AG08396 (cell line): ENCODE results near the gene CCDC170.
"Not testable (repeated sequence)": the region's sequence is repeated elsewhere in the genome, so short reads cannot be mapped to it uniquely, and the experiment has no call there.

Source experiments
- DNase-seq: peaks from one replicate; pipeline ENCODE4 v3.0.0; 2012; ENCODE audit warnings: low spot score, mixed read lengths

The CCDC170 gene, protein sequence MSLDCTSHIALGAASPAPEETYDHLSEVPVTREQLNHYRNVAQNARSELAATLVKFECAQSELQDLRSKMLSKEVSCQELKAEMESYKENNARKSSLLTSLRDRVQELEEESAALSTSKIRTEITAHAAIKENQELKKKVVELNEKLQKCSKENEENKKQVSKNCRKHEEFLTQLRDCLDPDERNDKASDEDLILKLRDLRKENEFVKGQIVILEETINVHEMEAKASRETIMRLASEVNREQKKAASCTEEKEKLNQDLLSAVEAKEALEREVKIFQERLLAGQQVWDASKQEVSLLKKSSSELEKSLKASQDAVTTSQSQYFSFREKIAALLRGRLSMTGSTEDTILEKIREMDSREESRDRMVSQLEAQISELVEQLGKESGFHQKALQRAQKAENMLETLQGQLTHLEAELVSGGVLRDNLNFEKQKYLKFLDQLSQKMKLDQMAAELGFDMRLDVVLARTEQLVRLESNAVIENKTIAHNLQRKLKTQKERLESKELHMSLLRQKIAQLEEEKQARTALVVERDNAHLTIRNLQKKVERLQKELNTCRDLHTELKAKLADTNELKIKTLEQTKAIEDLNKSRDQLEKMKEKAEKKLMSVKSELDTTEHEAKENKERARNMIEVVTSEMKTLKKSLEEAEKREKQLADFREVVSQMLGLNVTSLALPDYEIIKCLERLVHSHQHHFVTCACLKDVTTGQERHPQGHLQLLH

DNA sequence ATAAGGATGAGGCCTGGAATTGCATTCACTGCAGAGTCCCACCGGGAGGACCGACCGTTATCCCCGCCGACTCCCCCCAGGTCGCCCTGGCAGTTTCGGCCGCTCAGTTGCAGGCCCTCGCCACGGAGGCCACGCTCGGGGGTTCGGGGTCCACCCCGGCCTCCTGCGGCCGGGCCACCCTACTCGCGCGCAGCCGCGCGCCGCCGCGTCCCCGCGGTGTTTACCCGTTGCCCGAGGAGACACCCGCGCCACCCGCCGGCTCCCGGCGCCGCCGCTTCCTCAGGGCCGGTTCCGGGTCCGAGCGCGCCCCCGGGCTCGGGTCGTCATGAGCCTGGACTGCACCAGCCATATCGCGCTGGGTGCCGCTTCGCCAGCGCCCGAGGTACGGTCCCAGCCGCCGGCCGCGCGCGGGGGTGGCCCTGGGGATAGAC, at the start of gene CCDC170:
Gene CCDC170, plus strand, starts transcription at position 214 of the 431 bp plus-strand sequence. Its CDS starts 112 bp downstream, at position 326.
- peak; percentile 76 for DNase-seq

DNA sequence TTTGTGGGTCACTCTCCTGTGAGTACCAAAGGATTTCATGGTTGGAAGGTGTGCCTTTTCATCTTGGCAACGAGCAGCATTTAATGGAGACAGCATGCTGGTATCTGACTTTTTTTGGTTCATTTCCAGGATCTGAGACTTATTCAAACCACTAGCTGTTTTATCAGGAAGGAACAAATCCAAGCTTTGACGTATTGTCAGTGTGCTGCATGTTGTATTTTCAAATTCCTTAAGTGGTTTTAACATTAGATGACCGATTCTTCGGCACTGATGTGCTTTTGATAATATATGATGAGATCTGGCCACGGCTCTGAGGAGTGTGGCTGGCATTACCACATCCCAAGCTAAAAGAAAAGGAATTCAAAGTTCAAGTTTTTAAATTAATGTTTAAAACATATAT, 48.3 kb upstream of the CCDC170 start:
- peak; percentile 29 for DNase-seq

DNA sequence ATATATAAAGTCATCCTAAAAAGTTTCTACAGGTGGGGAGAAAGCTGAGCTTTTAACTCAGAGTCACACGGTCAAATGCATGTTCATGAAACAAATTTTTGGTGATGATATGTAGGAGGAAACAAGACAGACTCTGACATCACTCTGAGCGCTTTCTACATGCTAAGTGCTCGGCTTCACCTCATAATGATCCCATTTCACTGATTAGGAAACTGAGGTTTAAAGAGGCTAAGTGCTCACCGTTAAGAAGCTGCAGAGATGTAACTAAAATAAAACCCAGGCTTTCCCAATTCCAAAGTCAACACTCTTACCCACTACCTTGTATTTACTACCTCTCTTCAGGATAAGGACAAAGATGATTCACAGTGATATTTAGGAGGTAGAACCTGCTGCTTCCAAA, 46.6 kb upstream of the CCDC170 start:
- DNase-seq: no peak

DNA sequence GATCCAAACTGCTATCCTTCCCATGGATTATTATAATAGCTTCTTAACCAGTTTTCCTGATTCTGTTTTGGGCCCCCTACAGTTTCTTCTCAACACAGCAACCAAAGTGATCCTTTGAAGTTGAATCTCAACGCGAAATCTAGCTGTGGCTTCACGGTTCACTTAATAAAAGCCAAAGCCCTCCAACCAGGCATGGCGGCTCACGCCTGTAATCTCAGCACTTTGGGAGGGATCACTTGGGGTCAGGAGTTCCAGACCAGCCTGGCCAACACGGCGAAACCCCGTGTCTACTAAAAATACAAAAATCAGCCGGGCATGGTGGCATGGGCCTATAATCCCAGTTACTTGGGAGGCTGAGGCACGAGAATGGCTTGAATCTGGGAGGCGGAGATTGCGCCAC, 45.2 kb upstream of the CCDC170 start:
- DNase-seq: no peak

DNA sequence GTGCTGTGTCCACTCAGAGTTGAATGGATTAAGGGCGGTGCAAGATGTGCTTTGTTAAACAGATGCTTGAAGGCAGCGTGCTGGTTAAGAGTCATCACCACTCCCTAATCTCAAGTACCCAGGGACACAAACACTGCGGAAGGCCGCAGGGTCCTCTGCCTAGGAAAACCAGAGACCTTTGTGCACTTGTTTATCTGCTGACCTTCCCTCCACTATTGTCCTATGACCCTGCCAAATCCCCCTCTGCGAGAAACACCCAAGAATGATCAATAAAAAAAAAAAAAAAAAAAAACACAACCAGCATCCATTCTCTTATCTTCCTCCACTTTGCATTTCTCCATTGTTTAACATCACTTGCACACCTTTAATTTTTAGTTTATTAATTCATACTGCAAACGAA, 42.9 kb upstream of the CCDC170 start:
- not testable (repeated sequence) for DNase-seq

DNA sequence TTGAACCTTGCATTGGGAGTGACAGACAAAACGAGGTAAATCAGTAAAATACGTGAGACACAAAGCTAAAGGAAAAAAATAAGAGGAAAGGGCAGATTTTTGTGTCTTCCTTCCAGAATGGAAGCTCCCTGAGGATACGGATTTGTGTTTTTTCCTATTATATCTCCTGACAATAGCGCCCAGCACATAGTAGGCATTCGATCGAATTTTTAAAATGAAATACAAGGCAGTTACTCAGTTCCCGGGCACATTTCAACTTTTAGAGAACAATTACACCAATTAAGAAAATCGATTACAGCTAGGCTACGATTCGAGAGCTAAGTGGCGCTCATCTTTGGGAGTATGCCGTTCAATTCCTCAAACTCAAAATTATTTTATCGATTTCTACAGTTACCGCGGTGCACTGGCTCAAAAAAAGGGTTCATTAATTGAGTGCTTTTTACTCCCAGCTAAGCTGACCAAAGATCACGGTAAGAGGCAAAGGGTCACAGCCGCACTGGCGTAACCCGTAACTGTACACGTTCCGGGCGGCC, 42.3 kb upstream of the CCDC170 start:
- DNase-seq: no peak

DNA sequence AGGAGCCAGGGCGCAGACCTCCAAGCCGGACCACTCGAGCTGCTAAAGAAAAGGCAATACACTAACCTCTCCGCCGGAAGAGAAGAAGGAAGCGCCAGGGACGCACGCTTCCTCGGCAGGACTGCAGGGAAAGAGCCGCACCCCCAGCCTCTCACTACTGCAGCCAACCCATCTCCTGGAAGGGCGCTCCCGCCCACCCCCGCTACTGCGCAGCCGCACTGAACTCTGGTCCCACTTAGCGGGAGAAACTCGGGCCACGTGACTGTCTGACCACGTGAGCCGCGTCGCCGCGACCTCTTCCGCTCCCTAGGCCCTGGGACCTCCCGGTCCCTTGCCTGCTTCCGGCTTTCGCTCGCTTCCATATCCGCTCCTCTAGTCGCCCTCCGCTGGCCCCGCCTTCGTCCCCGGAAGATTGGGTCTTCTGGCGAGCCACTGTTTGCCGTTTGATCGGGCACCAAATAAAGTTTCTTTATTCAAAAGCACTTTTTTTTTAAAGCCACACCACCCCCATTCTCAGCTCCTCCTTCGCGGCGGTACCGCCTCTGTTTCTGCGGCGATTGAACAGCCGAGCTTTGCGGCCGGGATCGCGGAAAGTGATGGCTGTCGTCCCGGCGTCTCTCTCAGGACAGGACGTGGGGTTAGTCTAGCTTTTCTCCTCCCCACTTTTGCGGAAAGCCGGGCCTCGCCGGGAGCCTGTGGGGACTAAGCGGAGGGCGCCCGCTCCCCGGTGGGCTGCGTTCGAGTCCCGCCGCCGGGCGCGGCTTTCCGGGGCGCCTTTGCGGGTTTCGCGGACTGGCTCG, 41.7 kb upstream of the CCDC170 start, which contains the start of gene RMND1:
Gene RMND1, minus strand, starts transcription at position 177 of the 800 bp plus-strand sequence. CDS start 6,315 bp downstream, outside the sequence.
- DNase-seq: peak; percentile 98

DNA sequence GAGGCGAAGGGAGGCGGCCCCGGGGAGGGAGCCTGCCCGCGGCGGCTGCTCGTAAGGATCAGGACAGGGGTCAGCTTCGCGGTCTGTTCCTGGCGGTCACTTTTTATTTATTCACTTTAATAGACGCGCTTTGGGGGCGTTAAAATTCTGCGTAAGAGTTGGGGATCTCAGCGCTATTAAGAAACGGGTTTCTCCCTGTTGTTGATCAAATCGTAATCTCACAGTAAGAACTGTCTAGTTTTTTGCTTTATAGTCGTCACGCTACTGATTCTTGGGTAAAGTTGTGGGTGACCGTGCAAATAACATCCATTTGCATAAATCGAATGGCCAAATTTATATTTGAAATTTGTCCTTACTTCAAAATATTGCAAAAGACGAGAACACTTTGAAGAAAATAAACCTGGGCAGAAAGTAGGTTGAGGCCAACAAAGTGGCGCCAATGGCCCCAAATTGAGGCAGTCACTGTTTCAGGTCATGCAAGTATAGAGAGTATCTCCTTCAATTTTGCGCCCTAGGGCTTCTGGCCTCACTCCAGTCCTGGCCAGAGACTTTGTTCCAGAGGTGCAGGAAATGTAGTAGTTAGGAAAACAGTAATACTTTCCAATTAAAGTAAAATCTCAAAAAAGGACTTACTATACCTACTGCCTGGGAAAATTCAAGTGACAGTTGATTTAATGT, 40.9 kb upstream of the CCDC170 start:
- peak; percentile 16 for DNase-seq

DNA sequence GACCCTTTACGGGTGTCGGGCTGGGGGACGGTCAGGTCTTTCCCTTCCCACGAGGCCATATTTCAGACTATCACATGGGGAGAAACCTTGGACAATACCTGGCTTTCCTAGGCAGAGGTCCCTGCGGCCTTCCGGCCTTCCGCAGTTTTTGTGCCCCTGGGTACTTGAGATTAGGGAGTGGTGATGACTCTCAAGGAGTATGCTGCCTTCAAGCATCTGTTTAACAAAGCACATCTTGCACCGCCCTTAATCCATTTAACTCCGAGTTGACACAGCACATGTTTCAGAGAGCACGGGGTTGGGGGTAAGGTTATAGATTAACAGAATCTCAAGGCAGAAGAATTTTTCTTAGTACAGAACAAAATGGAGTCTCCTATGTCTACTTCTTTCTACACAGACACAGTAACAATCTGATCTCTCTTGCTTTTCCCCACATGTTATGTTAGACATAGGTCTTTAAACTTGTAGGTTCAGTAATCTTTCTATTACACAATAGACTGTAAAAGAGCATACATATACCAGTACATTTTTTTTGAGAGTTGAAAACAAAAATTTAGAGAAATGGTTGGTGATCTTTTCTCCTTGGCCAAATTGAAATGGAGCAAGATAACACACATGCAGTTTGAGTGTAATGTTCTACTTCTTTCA, 37.9 kb upstream of the CCDC170 start:
- DNase-seq: not testable (repeated sequence)

DNA sequence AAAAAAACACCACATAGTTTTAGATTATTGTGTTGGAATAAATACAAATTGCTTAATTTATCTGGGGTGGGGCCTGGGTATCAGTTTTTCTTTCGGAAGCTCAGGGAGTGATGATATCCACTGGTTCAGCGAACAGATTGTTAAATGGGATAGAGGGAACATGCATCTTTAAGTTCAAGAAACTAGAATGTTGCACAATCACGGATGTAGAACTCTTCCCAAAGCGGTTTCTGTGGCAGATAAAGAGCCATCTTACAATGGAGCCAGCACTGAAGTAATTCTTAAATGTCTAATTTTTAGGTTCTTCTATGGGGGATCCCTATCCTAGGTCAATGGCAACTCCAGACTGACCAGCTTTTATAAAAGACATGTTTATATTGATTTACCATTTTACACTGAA, 32.1 kb upstream of the CCDC170 start:
- DNase-seq: no peak

DNA sequence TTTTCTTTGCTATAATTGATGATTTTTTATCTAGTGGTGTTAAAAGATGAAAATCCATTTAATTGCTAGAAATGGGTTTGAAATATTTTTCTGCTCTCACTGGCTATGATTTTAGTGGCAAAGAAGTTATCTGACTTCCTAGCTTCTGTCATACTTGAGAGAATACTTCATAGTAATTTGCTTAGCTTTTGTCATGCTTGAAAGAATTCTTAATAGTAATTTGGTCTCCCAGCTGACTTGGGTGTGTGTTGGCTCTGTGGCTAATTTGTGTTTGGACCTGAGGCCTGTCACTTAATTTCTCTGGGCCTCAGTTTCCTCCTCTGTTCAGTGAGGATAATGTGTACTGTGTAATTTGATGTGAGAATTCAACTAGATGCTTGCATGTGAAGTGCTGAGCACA, 29.1 kb upstream of the CCDC170 start:
- no peak for DNase-seq

DNA sequence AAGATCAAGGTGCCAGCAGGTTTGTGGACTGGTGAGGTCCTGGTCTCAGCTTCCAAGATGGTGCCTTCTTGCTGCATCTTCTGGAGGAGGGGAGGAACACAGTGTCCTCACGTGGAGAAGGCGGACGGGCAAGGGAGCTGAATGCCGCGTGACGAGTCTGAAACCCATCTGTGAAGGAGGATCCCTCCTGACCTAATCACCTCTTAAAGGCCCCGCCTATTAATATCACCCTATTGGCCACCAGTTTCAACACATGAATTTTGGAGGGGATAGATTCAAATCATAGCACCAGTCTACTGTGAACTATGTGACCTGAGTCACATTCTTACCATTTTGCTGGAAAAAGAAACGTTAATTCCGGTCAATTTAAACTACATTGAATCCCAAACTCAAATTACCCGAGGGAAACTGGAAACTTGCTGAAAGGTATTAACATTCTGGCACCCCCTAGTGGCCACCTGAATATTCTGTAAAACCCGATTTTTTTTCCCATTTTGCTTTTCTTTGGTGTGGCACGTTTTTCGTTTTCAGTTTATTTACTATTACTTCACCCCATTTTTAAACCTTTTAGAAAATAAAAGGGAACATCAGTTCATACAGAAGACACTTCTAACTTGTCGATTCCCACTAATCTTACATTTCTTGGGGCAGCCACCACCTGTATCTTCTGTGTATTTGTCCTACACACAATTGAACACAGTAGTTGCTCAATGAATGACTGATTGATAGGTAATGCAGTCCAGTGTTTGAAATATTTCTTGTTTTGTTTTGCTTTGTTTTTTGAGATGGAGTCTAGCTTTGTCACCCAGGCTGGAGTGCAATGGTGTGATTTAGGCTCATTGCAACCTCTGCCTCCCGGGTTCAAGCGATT, 17.9 kb upstream of the CCDC170 start:
- DNase-seq: peak; percentile 35

DNA sequence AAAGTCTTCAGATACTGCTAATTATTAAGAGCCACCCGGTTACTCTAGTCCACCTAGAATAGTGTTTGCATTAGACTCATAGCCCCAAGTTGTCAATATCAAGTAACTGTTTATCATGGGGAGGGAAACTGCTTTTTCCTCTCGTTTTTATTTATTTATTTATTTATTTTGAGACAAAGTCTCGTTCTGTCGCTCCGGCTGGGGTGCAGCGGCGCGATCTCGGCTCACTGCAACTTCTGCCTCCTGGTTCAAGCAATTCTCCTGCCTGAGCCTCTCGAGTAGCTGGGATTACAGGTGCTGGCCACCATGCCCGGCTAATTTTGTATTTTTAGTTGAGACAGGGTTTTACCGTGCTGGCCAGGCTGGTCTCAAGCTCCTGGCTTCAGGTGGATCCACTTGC, 16.1 kb upstream of the CCDC170 start:
- DNase-seq: no peak

DNA sequence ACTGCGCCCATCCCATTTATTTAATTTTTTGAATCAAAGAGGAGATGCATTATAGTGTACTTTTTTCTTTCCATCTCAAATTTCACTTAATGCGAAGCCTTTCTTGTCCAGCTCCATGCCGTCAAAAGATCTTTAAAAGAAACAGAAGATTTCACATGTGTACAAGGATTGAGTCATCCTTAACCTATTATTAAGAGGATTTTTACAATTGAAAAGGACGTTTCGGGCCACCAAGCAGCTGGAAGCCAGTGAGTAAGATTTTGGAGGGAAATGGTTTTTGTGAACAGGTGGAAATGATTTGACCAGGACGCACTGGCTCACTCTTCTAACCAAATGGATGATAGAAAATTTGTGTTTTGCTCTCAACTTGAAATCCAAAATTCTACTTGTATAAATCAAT, 15.1 kb upstream of the CCDC170 start:
- no peak for DNase-seq

DNA sequence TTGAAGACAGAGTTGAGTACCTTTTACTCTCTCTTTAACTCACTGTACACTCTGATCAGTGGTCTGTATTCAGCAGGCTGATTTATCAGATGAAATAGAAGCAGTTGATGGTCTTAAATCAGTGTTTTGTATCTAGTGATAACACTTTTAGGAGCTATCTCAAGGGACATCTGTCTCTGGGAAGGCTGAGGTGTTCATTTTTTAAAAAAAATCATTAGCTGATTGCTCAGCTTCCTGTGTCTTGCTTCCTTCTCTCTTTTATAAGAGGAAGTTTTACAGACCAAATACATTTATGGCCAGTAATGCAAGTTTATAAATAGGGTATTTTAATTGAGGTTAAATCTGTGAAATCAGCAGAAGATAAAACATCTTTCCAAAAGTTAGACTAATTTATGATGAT, 12.0 kb upstream of the CCDC170 start:
- no peak for DNase-seq

DNA sequence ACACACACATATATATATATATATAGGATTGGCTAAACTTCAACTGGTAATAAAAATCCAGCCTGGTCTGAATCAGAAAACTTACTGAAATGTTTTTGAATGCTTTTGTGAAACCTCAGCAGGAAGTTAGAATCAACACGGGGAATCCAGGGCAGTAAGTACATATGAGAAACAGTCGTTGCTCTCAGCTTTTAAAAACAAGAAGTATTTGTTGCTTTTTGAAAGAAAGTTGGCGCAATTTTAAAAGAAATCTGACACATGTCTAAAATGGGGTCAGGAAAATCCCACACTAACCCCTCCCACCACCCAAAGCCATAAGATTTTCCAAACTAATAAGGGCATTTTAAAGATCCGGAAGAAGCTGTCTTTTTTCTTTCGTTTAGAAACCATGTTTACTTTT, 11.5 kb upstream of the CCDC170 start:
- peak; percentile 25 for DNase-seq

DNA sequence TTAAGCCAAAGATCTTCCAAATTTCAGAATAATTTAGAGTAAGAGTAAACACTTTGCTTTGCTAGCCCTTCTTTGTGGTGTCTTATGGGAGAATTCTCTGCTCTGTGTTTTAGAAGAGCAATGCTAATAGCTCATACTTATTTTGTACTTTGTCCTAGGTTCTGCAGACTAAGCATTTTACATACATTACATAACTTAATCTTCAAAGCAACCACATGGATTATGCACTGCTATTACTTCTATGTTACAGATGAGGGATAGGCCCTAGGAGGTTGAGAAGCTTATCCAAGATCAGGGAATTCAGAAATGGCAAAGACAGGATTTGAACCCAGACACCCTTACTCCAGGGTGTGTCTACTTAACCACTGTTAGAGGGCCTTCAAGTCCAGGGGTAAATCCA, 9.8 kb upstream of the CCDC170 start:
- no peak for DNase-seq

DNA sequence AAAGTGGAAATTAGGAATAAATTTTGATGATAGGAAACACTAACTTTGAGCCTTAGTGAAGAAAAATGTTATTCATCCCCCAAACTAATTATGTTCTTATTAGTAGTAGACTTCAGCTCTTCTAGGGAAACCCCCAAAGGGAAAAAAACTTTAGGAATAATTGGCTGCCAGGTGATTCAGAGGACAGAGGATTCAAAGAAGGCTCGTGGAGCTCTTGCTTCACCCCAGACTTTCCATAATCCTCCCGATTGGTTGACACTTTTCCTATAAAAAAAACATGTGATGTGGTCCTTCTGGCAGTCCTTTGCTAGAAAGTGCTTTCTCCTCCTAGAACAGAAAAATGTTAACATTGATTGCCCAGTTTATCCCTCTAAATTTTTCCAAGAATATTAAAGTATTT, 5.6 kb upstream of the CCDC170 start:
- DNase-seq: peak; percentile 9

DNA sequence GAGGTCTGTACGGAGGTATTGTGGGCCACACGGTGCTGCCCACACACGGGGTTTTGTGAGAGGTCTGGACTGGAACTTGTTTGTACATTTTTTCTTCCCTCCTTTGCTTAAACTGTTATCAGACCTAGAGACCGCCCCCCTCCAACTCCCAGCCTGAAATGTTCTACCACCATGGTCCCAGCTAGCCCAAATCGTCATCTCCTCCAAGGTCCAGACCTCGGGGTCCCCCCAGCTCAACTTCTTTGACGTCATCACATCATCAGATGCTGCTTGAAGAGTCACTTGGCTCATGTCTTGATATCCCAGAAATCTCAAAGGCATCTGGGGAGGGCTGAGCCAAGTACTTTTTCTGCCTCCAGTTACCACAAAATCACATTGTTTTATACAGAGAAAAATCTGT, 2.8 kb upstream of the CCDC170 start:
- no peak for DNase-seq

DNA sequence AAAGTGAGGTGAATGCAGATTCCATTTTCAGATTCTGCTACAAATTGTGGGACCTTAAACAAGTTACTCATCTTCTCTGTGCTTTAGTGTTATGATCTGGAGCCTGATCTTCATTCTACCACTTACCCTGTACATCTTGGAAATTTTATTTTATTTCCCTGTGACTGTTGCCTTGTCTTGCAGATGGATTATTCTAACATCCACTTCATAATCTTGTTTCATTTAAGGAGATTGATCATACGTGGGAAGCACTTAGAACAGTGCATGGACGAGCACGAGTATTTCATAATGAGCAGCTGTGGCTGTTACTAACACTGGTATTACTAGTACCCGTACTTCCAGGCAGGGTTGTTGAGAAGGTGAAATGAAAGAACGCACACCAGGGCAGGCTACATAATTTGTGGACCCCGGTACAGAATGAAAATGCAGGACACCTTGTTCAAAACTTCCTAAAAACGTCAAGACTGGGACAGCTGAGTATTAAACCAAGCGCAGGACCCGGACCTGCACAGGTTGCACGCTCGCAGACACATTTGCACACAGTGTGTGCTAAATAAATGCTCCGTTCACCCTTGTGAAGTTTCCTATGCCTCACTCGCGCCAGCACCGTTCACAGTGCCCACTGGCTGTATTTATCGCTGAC, 535 bp upstream of the CCDC170 start:
- DNase-seq: no peak
